HEK293T (cell line): ENCODE data around the gene CYP2C8.
"Not testable (repeated sequence)": the region's sequence is repeated elsewhere in the genome, so short reads cannot be mapped to it uniquely, and the experiment has no call there.

Experiments
- CTCF ChIA-PET: fragments of 350-600 bp; formaldehyde crosslinking; extraction: SDS; loops from one replicate; lab custom pipeline; 2021; ENCODE audit warnings: antibody characterized with exemption, inconsistent platforms; lab: Yijun Ruan, JAX
- POLR2A ChIA-PET: fragments of 350-600 bp; formaldehyde crosslinking; extraction: SDS; loops from one replicate; lab custom pipeline; 2020; ENCODE audit warnings: antibody characterized with exemption, inconsistent platforms; lab: Yijun Ruan, JAX
- DNase-seq: peaks from one replicate; pipeline ENCODE4 v3.0.0; 2012; ENCODE audit warnings: mixed read lengths; ENCODE audit errors: extremely low spot score
- ARNT ChIP-seq: fragments of 450-650 bp; IDR thresholded peaks from 2 replicates; pipeline ENCODE4 v1.6.1; 2017; ENCODE audit warnings: mild to moderate bottlenecking
- BHLHE40 ChIP-seq: fragments of 450-650 bp; IDR thresholded peaks from 2 replicates; pipeline ENCODE4 v1.6.1; 2016; ENCODE audit warnings: mild to moderate bottlenecking, moderate library complexity, borderline replicate concordance
- CTBP1 ChIP-seq: fragments of 450-650 bp; IDR thresholded peaks from 2 replicates; pipeline ENCODE4 v1.6.1; 2016; ENCODE audit warnings: borderline replicate concordance
- ELF4 ChIP-seq: fragments of 450-650 bp; IDR thresholded peaks from 2 replicates; pipeline ENCODE4 v1.6.1; 2017; ENCODE audit warnings: antibody characterized with exemption
- FOXA1 ChIP-seq: fragments of 450-650 bp; IDR thresholded peaks from 2 replicates; pipeline ENCODE4 v1.6.1; 2016; ENCODE audit warnings: mild to moderate bottlenecking
- FOXK2 ChIP-seq: fragments of 450-650 bp; IDR thresholded peaks from 2 replicates; pipeline ENCODE4 v1.6.1; 2016; ENCODE audit warnings: mild to moderate bottlenecking
- FOXM1 ChIP-seq: fragments of 450-650 bp; IDR thresholded peaks from 2 replicates; pipeline ENCODE4 v1.6.1; 2017; ENCODE audit warnings: mild to moderate bottlenecking, borderline replicate concordance
- HDGF ChIP-seq: fragments of 450-650 bp; IDR thresholded peaks from 2 replicates; pipeline ENCODE4 v1.6.1; 2017; ENCODE audit warnings: antibody characterized with exemption, borderline replicate concordance
- L3MBTL2 ChIP-seq: fragments of 450-650 bp; conservative IDR thresholded peaks from 2 replicates; pipeline ENCODE4 v1.6.1; 2016; ENCODE audit warnings: mild to moderate bottlenecking
- LEF1 ChIP-seq: fragments of 450-650 bp; IDR thresholded peaks from 2 replicates; pipeline ENCODE4 v1.6.1; 2017; ENCODE audit warnings: mild to moderate bottlenecking, borderline replicate concordance
- NFRKB ChIP-seq: fragments of 450-650 bp; IDR thresholded peaks from 2 replicates; pipeline ENCODE4 v1.6.1; 2016; ENCODE audit warnings: mild to moderate bottlenecking, moderate library complexity
- SP1 ChIP-seq: fragments of 450-650 bp; IDR thresholded peaks from 2 replicates; pipeline ENCODE4 v1.6.1; 2017
- SUZ12 ChIP-seq: fragments of 450-650 bp; IDR thresholded peaks from 2 replicates; pipeline ENCODE4 v1.6.1; 2016; ENCODE audit warnings: mild to moderate bottlenecking
- TARDBP ChIP-seq: fragments of 450-650 bp; IDR thresholded peaks from 2 replicates; pipeline ENCODE4 v1.6.1; 2016
- ZNF384 ChIP-seq: fragments of 450-650 bp; IDR thresholded peaks from 2 replicates; pipeline ENCODE4 v1.6.1; 2016
- TF ChIP-seq, protein P1 (sequence below): fragments of 450-650 bp; IDR thresholded peaks from 2 replicates; pipeline ENCODE4 v1.6.1; 2016

CYP2C8 gene

DNA sequence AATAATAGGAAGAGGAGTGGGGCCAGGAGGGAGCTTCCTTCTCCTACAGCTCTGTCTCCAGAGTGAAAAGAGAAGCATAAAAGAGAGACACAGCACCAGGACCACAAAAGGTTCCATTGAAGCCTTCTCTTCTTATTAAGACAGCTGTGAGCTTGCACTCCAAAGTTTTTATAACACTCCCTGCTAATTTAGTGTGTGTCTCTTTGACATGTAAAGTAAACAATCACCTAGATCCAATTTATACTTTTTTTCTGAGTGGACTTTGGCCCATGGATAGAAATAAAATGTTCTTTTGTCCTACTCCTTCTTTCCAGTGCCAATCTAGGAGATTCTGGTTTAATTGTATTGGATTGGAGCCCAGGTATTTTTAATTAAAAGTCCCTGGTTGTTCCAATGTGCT is at the start of gene CYP2C8:
Gene CYP2C8 (minus strand): TSS at position 212 of the 400 bp plus-strand sequence. CDS start 95 bp downstream, at position 117.
- no peak for DNase-seq
- POLR2A ChIA-PET, result no interaction called here
- TF ChIP-seq BHLHE40 (no peak), LEF1 (no peak), CTBP1 (no peak), SP1 (no peak), L3MBTL2 (no peak), ELF4 (no peak), FOXK2 (no peak), SUZ12 (no peak), TARDBP (no peak), FOXM1 (no peak), NFRKB (no peak), FOXA1 (no peak), ZNF384 (no peak), HDGF (no peak), ARNT (no peak)
- TF ChIP-seq, protein P1, sequence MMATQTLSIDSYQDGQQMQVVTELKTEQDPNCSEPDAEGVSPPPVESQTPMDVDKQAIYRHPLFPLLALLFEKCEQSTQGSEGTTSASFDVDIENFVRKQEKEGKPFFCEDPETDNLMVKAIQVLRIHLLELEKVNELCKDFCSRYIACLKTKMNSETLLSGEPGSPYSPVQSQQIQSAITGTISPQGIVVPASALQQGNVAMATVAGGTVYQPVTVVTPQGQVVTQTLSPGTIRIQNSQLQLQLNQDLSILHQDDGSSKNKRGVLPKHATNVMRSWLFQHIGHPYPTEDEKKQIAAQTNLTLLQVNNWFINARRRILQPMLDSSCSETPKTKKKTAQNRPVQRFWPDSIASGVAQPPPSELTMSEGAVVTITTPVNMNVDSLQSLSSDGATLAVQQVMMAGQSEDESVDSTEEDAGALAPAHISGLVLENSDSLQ, result no peak
- CTCF ChIA-PET, result no interaction called here

DNA sequence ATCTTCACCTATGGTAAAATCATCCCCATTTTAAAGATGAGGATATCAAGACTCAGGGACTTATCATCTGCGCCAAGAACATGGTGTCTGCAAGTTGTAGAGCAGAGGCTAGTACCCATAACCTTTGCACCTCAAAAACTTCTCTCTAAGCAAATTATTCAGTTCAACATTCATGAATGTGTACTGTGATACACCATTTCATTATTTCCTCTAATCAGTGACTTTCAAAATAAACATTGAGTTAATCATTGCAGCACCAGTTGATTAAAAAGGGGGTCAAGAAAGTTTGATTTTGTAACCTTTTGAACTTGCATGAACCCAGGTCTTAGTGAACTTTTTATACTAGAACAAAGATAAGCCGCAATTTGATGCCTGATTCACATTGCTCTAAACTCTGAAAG is 47.6 kb upstream of the CYP2C8 start:
- DNase-seq, result no peak
- TF ChIP-seq, protein P1, result no peak
- TF ChIP-seq FOXA1 (no peak), HDGF (no peak), TARDBP (no peak), ZNF384 (no peak), ARNT (no peak), ELF4 (no peak), SP1 (no peak)
- CTCF ChIA-PET, result no interaction called here
- POLR2A ChIA-PET, result no interaction called here

DNA sequence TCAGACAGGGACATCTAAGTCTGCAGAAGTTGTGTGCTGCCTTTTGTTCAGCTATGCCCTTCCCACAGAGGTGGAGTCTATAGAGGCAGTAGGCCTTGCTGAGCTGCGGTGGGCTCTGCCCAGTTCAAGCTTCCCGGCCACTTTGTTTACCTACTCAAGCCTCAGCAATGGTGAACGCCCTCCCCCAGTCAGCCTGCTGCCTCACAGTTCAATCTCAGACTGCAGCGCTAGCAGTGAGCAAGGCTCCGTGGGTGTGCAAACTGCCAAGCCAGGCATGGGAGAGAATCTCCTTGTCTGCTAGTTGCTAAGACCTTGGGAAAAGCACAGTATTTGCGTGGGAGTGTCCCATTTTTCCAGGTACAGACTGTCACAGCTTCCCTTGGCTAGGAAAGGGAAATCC is 41.5 kb upstream of the CYP2C8 start:
- CTCF ChIA-PET, POLR2A ChIA-PET, DNase-seq: not testable (repeated sequence)

DNA sequence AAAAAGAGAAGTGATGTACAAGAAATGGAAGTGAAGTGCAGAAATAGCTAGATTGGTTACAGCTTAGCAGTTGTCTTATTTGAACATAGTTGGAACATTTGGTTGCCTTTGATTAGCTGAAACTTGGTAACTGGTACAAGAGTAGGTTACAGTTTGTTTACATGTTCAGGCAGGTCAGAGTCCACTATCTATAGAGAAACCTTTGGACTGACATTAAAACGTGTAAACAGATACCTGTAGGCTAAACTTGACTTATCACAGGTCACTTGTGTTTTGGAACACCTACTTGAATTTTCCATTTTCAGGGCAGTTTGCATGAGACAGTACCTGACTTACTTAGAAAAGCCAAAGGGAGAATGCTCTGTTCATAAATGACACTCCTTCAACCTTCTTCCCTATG is 28.5 kb upstream of the CYP2C8 start:
- CTCF ChIA-PET, result no interaction called here
- POLR2A ChIA-PET, result no interaction called here
- TF ChIP-seq BHLHE40 (no peak), SP1 (no peak), LEF1 (no peak), CTBP1 (no peak), ELF4 (no peak), SUZ12 (no peak), NFRKB (no peak), ZNF384 (no peak), L3MBTL2 (no peak), FOXK2 (no peak), HDGF (no peak)
- TF ChIP-seq, protein P1, result no peak
- no peak for DNase-seq

DNA sequence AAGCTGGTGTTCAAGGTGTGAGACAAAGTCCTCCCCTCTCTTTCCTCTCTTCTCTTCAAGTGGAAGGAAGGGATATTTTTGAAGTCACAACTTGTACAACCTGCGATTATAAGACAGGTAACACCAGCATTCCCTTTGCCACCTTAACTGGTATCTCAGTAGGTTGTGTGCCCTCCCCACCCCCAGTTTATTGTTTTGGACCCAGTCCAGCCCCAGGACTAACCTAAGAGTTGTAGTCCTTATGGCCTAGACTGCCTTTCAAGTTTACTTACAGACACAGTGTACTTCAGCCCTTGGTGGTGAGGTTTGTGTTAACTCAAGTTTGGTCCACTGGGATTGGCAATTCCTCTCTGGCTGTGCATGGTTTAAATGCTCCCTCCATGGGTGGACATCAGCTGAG is 26.8 kb upstream of the CYP2C8 start:
- POLR2A ChIA-PET, result no interaction called here
- no peak for DNase-seq
- TF ChIP-seq SP1 (no peak), LEF1 (no peak), SUZ12 (no peak), ELF4 (no peak), BHLHE40 (no peak), CTBP1 (no peak), FOXM1 (no peak), TARDBP (no peak), FOXK2 (no peak), FOXA1 (no peak), HDGF (no peak), NFRKB (no peak), L3MBTL2 (no peak)
- TF ChIP-seq, protein P1, result no peak
- CTCF ChIA-PET, result no interaction called here

DNA sequence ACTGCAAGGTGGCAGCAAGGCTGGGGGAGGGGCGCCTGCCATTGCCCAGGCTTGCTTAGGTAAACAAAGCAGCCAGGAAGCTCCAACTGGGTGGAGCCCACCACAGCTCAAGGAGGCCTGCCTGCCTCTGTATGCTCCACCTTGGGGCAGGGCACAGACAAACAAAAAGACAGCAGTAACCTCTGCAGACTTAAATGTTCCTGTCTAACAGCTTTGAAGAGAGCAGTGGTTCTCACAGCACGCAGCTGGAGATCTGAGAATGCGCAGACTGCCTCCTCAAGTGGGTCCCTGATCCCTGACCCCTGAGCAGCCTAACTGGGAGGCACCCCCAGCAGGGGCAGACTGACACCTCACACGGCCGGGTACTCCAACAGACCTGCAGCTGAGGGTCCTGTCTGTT is 10.3 kb upstream of the CYP2C8 start:
- DNase-seq, CTCF ChIA-PET, POLR2A ChIA-PET: not testable (repeated sequence)

DNA sequence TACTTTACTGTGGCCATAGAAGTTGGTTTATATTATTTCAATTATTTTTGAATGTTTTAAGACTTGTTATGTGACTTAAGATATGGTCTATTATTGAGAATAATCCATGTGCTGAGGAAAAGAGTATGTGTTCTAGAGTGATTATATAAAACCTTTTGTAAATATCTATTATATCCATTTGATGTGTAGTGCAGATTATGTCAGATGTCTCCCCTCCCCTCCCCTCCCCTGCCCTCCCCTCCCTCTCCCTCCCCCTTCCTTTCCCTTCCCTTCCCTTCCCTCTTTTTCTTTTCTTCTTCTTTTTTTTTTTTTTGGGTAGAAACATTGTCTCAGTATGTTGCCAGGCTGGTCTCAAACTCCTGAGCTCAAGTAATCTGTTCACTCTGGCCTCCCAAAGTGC is 8.3 kb upstream of the CYP2C8 start:
- CTCF ChIA-PET, result no interaction called here
- TF ChIP-seq FOXA1 (no peak), L3MBTL2 (no peak), HDGF (no peak), CTBP1 (no peak), ARNT (no peak), SUZ12 (no peak), ELF4 (no peak), TARDBP (no peak), NFRKB (no peak), LEF1 (no peak), FOXK2 (no peak), ZNF384 (no peak)
- POLR2A ChIA-PET, result no interaction called here
- no peak for DNase-seq
